Endothelial cell of umbilical vein (primary cell): ENCODE results near the gene ARFIP1. TPM values are rescaled to one million over a fixed set of nuclear protein-coding genes. Genes with fewer than 3 reads are reported as not detected.

Source experiments
- BruUV-seq: library from RNA; stranded (reverse); fragments of 400-500 nt; replicated peaks from 2 replicates; lab custom pipeline; 2021; lab: Mats Ljungman, UMichigan
- CTCF ChIA-PET: fragments of 300-600, 350-600 bp; sonication (Branson Sonifier 250); formaldehyde crosslinking; loops from one replicate; lab custom pipeline; 2021; ENCODE audit warnings: antibody characterized with exemption, inconsistent platforms; lab: Charles Lee
- POLR2A ChIA-PET: fragments of 300-600, 350-600 bp; sonication (Branson Sonifier 250); formaldehyde crosslinking; loops from one replicate; lab custom pipeline; 2021; ENCODE audit warnings: antibody characterized with exemption, inconsistent platforms; lab: Charles Lee
- DNase-seq: peaks from one replicate; pipeline ENCODE4 v3.0.0-alpha.2; 2011; ENCODE audit warnings: low read depth, low spot score
- FAIRE-seq: peaks from 2 replicates; lab custom pipeline; 2011; peaks lifted over from hg19 to GRCh38; lab: Jason Lieb, UNC
- H2AFZ ChIP-seq: 2 replicates; pipeline ENCODE4 v1.6.0; 2012; ENCODE audit warnings: low read depth, low read length, control low read depth, inconsistent platforms
- H3K27ac ChIP-seq: 2 replicates; pipeline ENCODE4 v1.5.1; 2011; ENCODE audit warnings: low read depth, mild to moderate bottlenecking, control low read depth, low read length, moderate library complexity; ENCODE audit not compliant: insufficient read depth
- H3K27me3 ChIP-seq, 2 experiments: 2 replicates each; pipeline versions ENCODE4 v1.6.0 to v1.6.1; 2011; ENCODE audit warnings: low read length in 2 of 2, mixed read lengths in 1 of 2; ENCODE audit not compliant: control insufficient read depth in 2 of 2, insufficient read depth in 2 of 2
- H3K36me3 ChIP-seq, 2 experiments: 2 replicates in 1 of 2; 3 replicates in 1 of 2; pipeline ENCODE4 v1.5.1; 2011; ENCODE audit warnings: low read length in 2 of 2, mild to moderate bottlenecking in 1 of 2, moderate library complexity in 1 of 2; ENCODE audit not compliant: control insufficient read depth in 2 of 2, insufficient read depth in 2 of 2; ENCODE audit errors: extremely low read depth in 1 of 2
- H3K4me1 ChIP-seq: 3 replicates; pipeline ENCODE4 v1.5.1; 2011; ENCODE audit warnings: mild to moderate bottlenecking, low read length; ENCODE audit not compliant: control insufficient read depth, insufficient read depth; ENCODE audit errors: extremely low read depth
- H3K4me2 ChIP-seq: 2 replicates; pipeline ENCODE4 v1.6.1; 2011; ENCODE audit warnings: low read length, control low read depth, mixed read lengths; ENCODE audit not compliant: insufficient read depth
- H3K4me3 ChIP-seq, 3 experiments: fragments of 200-600 bp in 1 of 3; sonication (generic), shearing (Covaris generic) in 1 of 3; replicated peaks in 1 of 3; 2 replicates each; pipeline ENCODE4 v1.5.1; 2011 to 2016; ENCODE audit warnings: control low read depth in 3 of 3, low read length in 3 of 3, mild to moderate bottlenecking in 2 of 3, inconsistent platforms in 1 of 3, low read depth in 1 of 3, moderate library complexity in 1 of 3; ENCODE audit not compliant: insufficient read depth in 1 of 3
- H3K79me2 ChIP-seq: 2 replicates; pipeline ENCODE4 v1.6.0; 2012; ENCODE audit warnings: low read length, inconsistent platforms; ENCODE audit not compliant: control insufficient read depth, insufficient read depth
- H3K9ac ChIP-seq: replicated peaks from 2 replicates; pipeline ENCODE3; 2011; ENCODE audit warnings: low read length, control low read depth; ENCODE audit not compliant: insufficient read depth; ENCODE audit errors: extremely low read depth
- H3K9me1 ChIP-seq: replicated peaks from 3 replicates; pipeline ENCODE4 v1.6.0; 2011; ENCODE audit warnings: mild to moderate bottlenecking, low read length; ENCODE audit not compliant: control insufficient read depth, insufficient read depth; ENCODE audit errors: extremely low read depth
- H3K9me3 ChIP-seq: replicated peaks from 2 replicates; pipeline ENCODE4 v1.5.1; 2012; ENCODE audit warnings: low read length, inconsistent platforms; ENCODE audit not compliant: control insufficient read depth, insufficient read depth
- H4K20me1 ChIP-seq: replicated peaks from 2 replicates; pipeline ENCODE3; 2011; ENCODE audit warnings: mild to moderate bottlenecking, low read length; ENCODE audit not compliant: control insufficient read depth, insufficient read depth; ENCODE audit errors: extremely low read depth
- EZH2 ChIP-seq: IDR thresholded peaks from 2 replicates; pipeline ENCODE4 v1.6.1; 2012; ENCODE audit warnings: borderline replicate concordance, low read depth, mild to moderate bottlenecking, moderate library complexity, low read length, inconsistent platforms; ENCODE audit not compliant: severe bottlenecking
- FOS ChIP-seq: IDR thresholded peaks from 2 replicates; pipeline ENCODE4 v1.6.1; 2011; ENCODE audit warnings: mild to moderate bottlenecking, low read length, moderate library complexity, borderline replicate concordance; ENCODE audit not compliant: insufficient read depth
- GATA2 ChIP-seq: IDR thresholded peaks from 2 replicates; pipeline ENCODE4 v1.7.0; 2011; ENCODE audit warnings: low read depth, mild to moderate bottlenecking, moderate library complexity, mixed read lengths, low read length; ENCODE audit not compliant: insufficient read length, insufficient read depth
- JUN ChIP-seq: IDR thresholded peaks from 2 replicates; pipeline ENCODE4 v1.6.1; 2011; ENCODE audit warnings: borderline replicate concordance, low read depth; ENCODE audit not compliant: insufficient read length, insufficient read depth
- MYC ChIP-seq: IDR thresholded peaks from one replicate; pipeline ENCODE4 v1.6.1; 2011; ENCODE audit warnings: mild to moderate bottlenecking, low read depth, low read length
- POLR2A ChIP-seq: IDR thresholded peaks from 2 replicates; pipeline ENCODE4 v1.6.1; 2012; ENCODE audit warnings: low read depth, mild to moderate bottlenecking, control low read depth, low read length
- POLR2AphosphoS5 ChIP-seq: IDR thresholded peaks from 2 replicates; pipeline ENCODE4 v1.6.1; 2012; ENCODE audit warnings: low read depth, mild to moderate bottlenecking, control low read depth, low read length, moderate library complexity; ENCODE audit not compliant: insufficient read depth
- dilution Hi-C: fragments of 300-500 bp; cut with MboI; formaldehyde crosslinking; loops from one replicate; pipeline ENCODE4 v1.15.0; 2019; ENCODE audit warnings: low sequenced_read_pairs; ENCODE audit not compliant: extremely low pct_ligation_motif_present
- intact Hi-C: fragments of 100-400 bp; cut with micrococcal nuclease; formaldehyde crosslinking; loops from one replicate; pipeline ENCODE4 v1.10.0; 2022
- polyA plus RNA-seq, 4 experiments: library from polyadenylated mRNA; depleted of rRNA in 3 of 4; stranded (reverse) in 3 of 4; unstranded in 1 of 4; fragments of >200 nt; gene quantifications; 2 replicates each; pipeline versions ENCODE4 v1.2.1 to v1.2.3, GENCODE V29; 2011 to 2012; ENCODE audit warnings: missing spikeins in 1 of 4
- total RNA-seq: library from RNA; stranded (reverse); gene quantifications from 2 replicates; pipeline ENCODE4 v1.2.3, GENCODE V29; 2021
- TF ChIP-seq, protein P1 (sequence below): IDR thresholded peaks from 2 replicates; pipeline ENCODE4 v1.6.1; 2011; ENCODE audit not compliant: insufficient read depth, insufficient read length
- TF ChIP-seq, protein P2 (sequence below), 2 donors: IDR thresholded peaks; 1 replicate in 1 of 2; 2 replicates in 1 of 2; pipeline ENCODE4 v1.5.1; 2011; ENCODE audit warnings: low read length in 2 of 2, mild to moderate bottlenecking in 2 of 2, moderate library complexity in 2 of 2, control low read depth in 1 of 2, inconsistent platforms in 1 of 2, low read depth in 1 of 2; ENCODE audit not compliant: insufficient read depth in 1 of 2; ENCODE audit errors: extremely low read depth in 1 of 2

Gene ARFIP1
- total and polyA plus RNA-seq, 2 donors (not counting 3 experiments of a cell fraction or from before 2014, with no cell fraction given) = 10.0 to 24.2 TPM

DNA sequence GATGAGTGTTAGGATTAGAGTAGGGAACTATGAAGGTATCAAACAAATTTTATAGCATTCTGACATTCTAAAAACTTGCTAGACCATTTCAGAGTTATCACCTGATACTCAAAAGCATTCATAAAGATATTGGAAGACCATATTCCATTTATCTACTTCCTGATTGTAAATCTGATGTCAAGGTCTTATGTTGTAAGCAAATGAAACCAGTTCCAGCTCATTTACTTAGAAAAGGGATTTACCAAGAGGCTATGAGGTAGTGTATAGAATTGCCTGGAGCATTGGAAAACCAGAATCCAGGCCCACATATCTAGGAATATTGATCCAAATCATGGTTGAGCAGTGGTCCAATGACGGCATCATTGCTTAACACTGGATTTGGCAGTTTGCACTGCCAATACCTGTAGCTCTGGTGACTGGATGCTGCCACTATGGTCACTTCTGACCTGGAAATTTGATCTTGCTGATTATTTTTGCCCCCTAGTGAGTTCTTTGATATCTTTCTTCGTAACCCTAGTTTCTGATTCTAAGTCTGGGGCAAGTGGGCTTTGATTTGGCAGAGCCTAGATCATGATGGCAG lies 25.4 kb downstream of the ARFIP1 start:
- peaks cover 23% of the 10 kb centered on the region for H3K79me2 ChIP-seq
- peaks cover 8% of the 10 kb centered on the region for H4K20me1 ChIP-seq
- dilution Hi-C loops = no loop called here
- no peak overlapping the region for H2AFZ ChIP-seq
- no peaks in the 10 kb centered on the region for H3K27me3 ChIP-seq
- no peaks in the 10 kb centered on the region for H3K9me1 ChIP-seq
- no peak for DNase-seq
- BruUV-seq = no TSS peak
- ChIA-PET POLR2A (no interaction called here), CTCF (no interaction called here)
- H3K4me3 ChIP-seq = no peak overlapping the region
- intact Hi-C loops = no loop called here
- no peak for FAIRE-seq
- no peak overlapping the region for H3K9ac ChIP-seq
- TF ChIP-seq EZH2 = no peak
- no peak for TF ChIP-seq GATA2
- TF ChIP-seq MYC = no peak
- no peak for TF ChIP-seq POLR2A
- TF ChIP-seq, protein P1, sequence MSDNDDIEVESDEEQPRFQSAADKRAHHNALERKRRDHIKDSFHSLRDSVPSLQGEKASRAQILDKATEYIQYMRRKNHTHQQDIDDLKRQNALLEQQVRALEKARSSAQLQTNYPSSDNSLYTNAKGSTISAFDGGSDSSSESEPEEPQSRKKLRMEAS = no peak
- no peak for TF ChIP-seq JUN
- TF ChIP-seq FOS = no peak
- no peak for TF ChIP-seq POLR2AphosphoS5
- H3K4me1 ChIP-seq = no peaks in the 10 kb centered on the region
- no peaks in the 10 kb centered on the region for H3K9me3 ChIP-seq
- no peak overlapping the region for H3K27ac ChIP-seq
- H3K4me2 ChIP-seq = no peak overlapping the region
- H3K36me3 ChIP-seq = no peaks in the 10 kb centered on the region

DNA sequence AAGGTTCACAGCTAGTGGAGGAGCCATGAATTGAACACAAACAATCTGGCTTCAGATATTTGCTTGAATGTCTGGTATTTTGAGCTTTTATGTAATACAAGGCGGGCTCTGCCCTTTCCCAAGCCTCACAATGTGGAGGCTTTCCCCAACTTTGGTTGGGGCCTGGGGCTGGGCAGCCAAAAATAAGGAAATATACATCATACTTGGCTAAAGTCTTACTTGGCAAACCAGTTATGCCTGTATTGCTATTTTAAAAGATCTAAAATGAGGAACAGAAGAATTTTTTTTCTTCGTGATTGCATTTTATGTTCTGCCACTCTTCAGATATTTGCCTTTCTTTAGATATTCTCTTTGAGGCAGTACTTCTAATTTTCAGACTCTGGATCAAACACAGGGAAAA lies 26.1 kb downstream of the ARFIP1 start:
- Histone ChIP-seq H3K36me3 (no peaks in the 10 kb centered on the region), H3K9me3 (no peaks in the 10 kb centered on the region), H3K27ac (no peak overlapping the region), H3K4me1 (no peaks in the 10 kb centered on the region), H2AFZ (no peak overlapping the region), H3K9ac (no peak overlapping the region), H4K20me1 (peaks cover 8% of the 10 kb centered on the region), H3K79me2 (peaks cover 23% of the 10 kb centered on the region), H3K27me3 (no peaks in the 10 kb centered on the region), H3K4me2 (no peak overlapping the region), H3K4me3 (no peak overlapping the region), H3K9me1 (no peaks in the 10 kb centered on the region)
- FAIRE-seq (no peak), DNase-seq (no peak)
- dilution Hi-C loops = no loop called here
- CTCF ChIA-PET = no interaction called here
- POLR2A ChIA-PET = no interaction called here
- intact Hi-C loops = no loop called here
- TF ChIP-seq MYC (no peak), GATA2 (no peak), POLR2A (no peak), FOS (no peak), EZH2 (no peak), POLR2AphosphoS5 (no peak), JUN (no peak)
- TF ChIP-seq, protein P2, sequence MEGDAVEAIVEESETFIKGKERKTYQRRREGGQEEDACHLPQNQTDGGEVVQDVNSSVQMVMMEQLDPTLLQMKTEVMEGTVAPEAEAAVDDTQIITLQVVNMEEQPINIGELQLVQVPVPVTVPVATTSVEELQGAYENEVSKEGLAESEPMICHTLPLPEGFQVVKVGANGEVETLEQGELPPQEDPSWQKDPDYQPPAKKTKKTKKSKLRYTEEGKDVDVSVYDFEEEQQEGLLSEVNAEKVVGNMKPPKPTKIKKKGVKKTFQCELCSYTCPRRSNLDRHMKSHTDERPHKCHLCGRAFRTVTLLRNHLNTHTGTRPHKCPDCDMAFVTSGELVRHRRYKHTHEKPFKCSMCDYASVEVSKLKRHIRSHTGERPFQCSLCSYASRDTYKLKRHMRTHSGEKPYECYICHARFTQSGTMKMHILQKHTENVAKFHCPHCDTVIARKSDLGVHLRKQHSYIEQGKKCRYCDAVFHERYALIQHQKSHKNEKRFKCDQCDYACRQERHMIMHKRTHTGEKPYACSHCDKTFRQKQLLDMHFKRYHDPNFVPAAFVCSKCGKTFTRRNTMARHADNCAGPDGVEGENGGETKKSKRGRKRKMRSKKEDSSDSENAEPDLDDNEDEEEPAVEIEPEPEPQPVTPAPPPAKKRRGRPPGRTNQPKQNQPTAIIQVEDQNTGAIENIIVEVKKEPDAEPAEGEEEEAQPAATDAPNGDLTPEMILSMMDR (IDR thresholded peaks at IDR 0.05; ENCODE audit: extremely low read depth in 1 of 2, insufficient read depth in 1 of 2, low read depth in 1 of 2, low read length in 2 of 2) = no peak
- TF ChIP-seq, protein P1 = no peak
- BruUV-seq = no TSS peak
